NB4 (cell line): Measurements from ENCODE around the gene OR2AE1.

ENCODE experiments used
- POLR2A ChIP-seq: IDR thresholded peaks from 2 replicates; pipeline ENCODE4 v1.6.1; 2011; ENCODE audit warnings: mild to moderate bottlenecking; ENCODE audit not compliant: insufficient read length; ENCODE audit errors: extremely low read depth
- TF ChIP-seq, protein P1 (sequence below): IDR thresholded peaks from one replicate; pipeline ENCODE4 v1.5.1; 2012; ENCODE audit warnings: low read depth, low read length

DNA sequence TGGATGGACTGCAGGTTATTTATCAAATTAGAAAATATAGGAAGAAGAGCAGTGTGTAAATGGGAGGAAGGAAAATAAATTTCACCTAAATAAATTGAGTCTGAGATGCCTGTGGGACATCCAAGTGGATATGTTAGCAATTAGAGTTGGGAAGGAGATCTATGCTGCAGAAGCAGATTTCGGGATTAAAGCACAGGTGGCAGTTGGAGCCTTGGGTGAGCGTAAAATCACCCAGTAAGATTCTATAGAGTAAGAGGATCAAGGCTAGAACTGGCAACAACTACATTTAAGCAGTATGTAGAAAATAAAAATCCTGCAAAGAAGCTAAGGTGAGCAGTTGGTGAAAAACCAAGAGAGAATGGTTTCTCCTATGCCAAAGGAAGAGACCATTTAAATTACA lies 34.1 kb upstream of the OR2AE1 start:
- TF ChIP-seq POLR2A, result no peak
- TF ChIP-seq, protein P1, sequence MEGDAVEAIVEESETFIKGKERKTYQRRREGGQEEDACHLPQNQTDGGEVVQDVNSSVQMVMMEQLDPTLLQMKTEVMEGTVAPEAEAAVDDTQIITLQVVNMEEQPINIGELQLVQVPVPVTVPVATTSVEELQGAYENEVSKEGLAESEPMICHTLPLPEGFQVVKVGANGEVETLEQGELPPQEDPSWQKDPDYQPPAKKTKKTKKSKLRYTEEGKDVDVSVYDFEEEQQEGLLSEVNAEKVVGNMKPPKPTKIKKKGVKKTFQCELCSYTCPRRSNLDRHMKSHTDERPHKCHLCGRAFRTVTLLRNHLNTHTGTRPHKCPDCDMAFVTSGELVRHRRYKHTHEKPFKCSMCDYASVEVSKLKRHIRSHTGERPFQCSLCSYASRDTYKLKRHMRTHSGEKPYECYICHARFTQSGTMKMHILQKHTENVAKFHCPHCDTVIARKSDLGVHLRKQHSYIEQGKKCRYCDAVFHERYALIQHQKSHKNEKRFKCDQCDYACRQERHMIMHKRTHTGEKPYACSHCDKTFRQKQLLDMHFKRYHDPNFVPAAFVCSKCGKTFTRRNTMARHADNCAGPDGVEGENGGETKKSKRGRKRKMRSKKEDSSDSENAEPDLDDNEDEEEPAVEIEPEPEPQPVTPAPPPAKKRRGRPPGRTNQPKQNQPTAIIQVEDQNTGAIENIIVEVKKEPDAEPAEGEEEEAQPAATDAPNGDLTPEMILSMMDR, result no peak
